ENCODE data around the gene SLC6A7. TPM values are rescaled to one million over a fixed set of nuclear protein-coding genes. Genes with fewer than 3 reads are reported as not detected.
A peak's percentile ranks its signal among the peaks of the same experiment; 100 is the strongest.

Gene SLC6A7
- polyA plus RNA-seq, 1 of the 3 experiments (the other 2 are of a cell fraction): not detected

DNA sequence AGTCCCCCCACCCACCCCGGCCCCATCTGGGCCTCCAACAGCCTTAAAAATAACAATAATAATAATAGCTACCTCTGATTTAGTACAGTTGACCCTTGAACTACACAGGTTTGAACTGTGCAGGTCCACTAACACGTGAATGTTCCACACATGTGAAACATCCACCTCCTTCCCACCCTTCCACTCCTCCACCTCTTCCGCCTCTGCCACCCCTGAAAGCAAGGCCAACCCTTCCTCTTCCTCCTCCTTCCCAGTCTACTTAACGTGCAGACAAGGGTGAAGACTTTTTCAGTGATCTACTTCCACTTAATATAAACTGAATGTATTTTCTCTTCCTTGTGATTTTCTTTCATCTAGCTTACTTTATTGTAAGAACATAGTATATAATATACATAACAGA lies 45.0 kb upstream of the SLC6A7 start:
- Histone ChIP-seq H3K4me3 (ENCODE audit: low read depth in 2 of 2, low read length in 1 of 2) (no peak overlapping the region), H3K27ac (ENCODE audit: low read depth in 2 of 2, low read length in 1 of 2) (peak overlapping the region; percentile 92 to 99), H3K9ac (peak overlapping the region; percentile 73; the same call in 1 of the 2 replicates), H4K20me1 (ENCODE audit: insufficient read depth) (peaks cover 6% of the 10 kb centered on the region; the same call in 1 of the 2 replicates), H3F3A (replicated peaks; ENCODE audit: insufficient read depth) (peaks cover 41% of the 10 kb centered on the region), H3K4me2 (peak overlapping the region; percentile 74; the same call in 1 of the 2 replicates), H3K4me1 (ENCODE audit: control insufficient read depth in 1 of 2, insufficient read depth in 2 of 2, low read depth in 1 of 2, low read length in 1 of 2) (peaks cover 54 to 84% of the 10 kb centered on the region in 2 experiments), H3K9me2 (no peaks in the 10 kb centered on the region), H3K27me3 (ENCODE audit: insufficient read depth) (no peaks in the 10 kb centered on the region), H3K9me3 (no peaks in the 10 kb centered on the region), H3K36me3 (replicated peaks in 1 of 2; ENCODE audit: control insufficient read depth in 1 of 2, insufficient read depth in 2 of 2, low read length in 1 of 2) (peaks cover 0 to 2% of the 10 kb centered on the region in 2 experiments), H3K79me2 (ENCODE audit: insufficient read depth) (peaks cover 73% of the 10 kb centered on the region), H2AFZ (ENCODE audit: low read depth) (no peak overlapping the region)
- CTCF ChIA-PET: interaction anchor here (0.6 to 3.4 kb wide), 7 partner anchors 10 to 670 kb away, joined by 3 to 16 read pairs (median 3); partner anchors contain the start of gene PDGFRB
- DNase-seq: no peak
- no peak for TF ChIP-seq MEF2A (IDR thresholded peaks at IDR 0.05; ENCODE audit: borderline replicate concordance, low read depth)
- TF ChIP-seq FOXJ3 (CRISPR knock-in tag; IDR thresholded peaks at IDR 0.05): no peak
- TF ChIP-seq CHD2 (IDR thresholded peaks at IDR 0.05; ENCODE audit: low read length, partially characterized antibody): no peak
- TF ChIP-seq, protein P1, sequence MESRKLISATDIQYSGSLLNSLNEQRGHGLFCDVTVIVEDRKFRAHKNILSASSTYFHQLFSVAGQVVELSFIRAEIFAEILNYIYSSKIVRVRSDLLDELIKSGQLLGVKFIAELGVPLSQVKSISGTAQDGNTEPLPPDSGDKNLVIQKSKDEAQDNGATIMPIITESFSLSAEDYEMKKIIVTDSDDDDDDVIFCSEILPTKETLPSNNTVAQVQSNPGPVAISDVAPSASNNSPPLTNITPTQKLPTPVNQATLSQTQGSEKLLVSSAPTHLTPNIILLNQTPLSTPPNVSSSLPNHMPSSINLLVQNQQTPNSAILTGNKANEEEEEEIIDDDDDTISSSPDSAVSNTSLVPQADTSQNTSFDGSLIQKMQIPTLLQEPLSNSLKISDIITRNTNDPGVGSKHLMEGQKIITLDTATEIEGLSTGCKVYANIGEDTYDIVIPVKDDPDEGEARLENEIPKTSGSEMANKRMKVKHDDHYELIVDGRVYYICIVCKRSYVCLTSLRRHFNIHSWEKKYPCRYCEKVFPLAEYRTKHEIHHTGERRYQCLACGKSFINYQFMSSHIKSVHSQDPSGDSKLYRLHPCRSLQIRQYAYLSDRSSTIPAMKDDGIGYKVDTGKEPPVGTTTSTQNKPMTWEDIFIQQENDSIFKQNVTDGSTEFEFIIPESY (IDR thresholded peaks at IDR 0.05; ENCODE audit: borderline replicate concordance, low read depth): no peak
- TF ChIP-seq SIN3A (IDR thresholded peaks at IDR 0.05; ENCODE audit: borderline replicate concordance, low read depth, low read length): no peak
- no peak for TF ChIP-seq RAD21 (IDR thresholded peaks at IDR 0.05; ENCODE audit: low read length)
- no peak for TF ChIP-seq RXRA (IDR thresholded peaks at IDR 0.05; ENCODE audit: borderline replicate concordance, low read depth)
- no peak for TF ChIP-seq GABPA (IDR thresholded peaks at IDR 0.05; ENCODE audit: low read depth)
- no peak for TF ChIP-seq TEAD4 (IDR thresholded peaks at IDR 0.05; ENCODE audit: borderline replicate concordance, insufficient read depth)
- no peak for TF ChIP-seq GATA2 (CRISPR knock-in tag; IDR thresholded peaks at IDR 0.05)
- TF ChIP-seq NFIC (IDR thresholded peaks at IDR 0.05; ENCODE audit: borderline replicate concordance): no peak
- TF ChIP-seq, protein P2, sequence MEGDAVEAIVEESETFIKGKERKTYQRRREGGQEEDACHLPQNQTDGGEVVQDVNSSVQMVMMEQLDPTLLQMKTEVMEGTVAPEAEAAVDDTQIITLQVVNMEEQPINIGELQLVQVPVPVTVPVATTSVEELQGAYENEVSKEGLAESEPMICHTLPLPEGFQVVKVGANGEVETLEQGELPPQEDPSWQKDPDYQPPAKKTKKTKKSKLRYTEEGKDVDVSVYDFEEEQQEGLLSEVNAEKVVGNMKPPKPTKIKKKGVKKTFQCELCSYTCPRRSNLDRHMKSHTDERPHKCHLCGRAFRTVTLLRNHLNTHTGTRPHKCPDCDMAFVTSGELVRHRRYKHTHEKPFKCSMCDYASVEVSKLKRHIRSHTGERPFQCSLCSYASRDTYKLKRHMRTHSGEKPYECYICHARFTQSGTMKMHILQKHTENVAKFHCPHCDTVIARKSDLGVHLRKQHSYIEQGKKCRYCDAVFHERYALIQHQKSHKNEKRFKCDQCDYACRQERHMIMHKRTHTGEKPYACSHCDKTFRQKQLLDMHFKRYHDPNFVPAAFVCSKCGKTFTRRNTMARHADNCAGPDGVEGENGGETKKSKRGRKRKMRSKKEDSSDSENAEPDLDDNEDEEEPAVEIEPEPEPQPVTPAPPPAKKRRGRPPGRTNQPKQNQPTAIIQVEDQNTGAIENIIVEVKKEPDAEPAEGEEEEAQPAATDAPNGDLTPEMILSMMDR (IDR thresholded peaks at IDR 0.05): no peak
- TF ChIP-seq NRF1 (IDR thresholded peaks at IDR 0.05; ENCODE audit: low read depth, low read length): no peak
- no peak for TF ChIP-seq TAF1 (IDR thresholded peaks at IDR 0.05; ENCODE audit: borderline replicate concordance, low read depth, low read length)
- TF ChIP-seq, protein P3, sequence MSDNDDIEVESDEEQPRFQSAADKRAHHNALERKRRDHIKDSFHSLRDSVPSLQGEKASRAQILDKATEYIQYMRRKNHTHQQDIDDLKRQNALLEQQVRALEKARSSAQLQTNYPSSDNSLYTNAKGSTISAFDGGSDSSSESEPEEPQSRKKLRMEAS (IDR thresholded peaks at IDR 0.05; ENCODE audit: low read depth): no peak
- no peak for TF ChIP-seq FOXM1 (IDR thresholded peaks at IDR 0.05; ENCODE audit: low read depth)
- no peak for TF ChIP-seq TCF12 (IDR thresholded peaks at IDR 0.05)
- no peak for TF ChIP-seq YY1 (IDR thresholded peaks at IDR 0.05; ENCODE audit: low read depth)
- TF ChIP-seq, protein P4, sequence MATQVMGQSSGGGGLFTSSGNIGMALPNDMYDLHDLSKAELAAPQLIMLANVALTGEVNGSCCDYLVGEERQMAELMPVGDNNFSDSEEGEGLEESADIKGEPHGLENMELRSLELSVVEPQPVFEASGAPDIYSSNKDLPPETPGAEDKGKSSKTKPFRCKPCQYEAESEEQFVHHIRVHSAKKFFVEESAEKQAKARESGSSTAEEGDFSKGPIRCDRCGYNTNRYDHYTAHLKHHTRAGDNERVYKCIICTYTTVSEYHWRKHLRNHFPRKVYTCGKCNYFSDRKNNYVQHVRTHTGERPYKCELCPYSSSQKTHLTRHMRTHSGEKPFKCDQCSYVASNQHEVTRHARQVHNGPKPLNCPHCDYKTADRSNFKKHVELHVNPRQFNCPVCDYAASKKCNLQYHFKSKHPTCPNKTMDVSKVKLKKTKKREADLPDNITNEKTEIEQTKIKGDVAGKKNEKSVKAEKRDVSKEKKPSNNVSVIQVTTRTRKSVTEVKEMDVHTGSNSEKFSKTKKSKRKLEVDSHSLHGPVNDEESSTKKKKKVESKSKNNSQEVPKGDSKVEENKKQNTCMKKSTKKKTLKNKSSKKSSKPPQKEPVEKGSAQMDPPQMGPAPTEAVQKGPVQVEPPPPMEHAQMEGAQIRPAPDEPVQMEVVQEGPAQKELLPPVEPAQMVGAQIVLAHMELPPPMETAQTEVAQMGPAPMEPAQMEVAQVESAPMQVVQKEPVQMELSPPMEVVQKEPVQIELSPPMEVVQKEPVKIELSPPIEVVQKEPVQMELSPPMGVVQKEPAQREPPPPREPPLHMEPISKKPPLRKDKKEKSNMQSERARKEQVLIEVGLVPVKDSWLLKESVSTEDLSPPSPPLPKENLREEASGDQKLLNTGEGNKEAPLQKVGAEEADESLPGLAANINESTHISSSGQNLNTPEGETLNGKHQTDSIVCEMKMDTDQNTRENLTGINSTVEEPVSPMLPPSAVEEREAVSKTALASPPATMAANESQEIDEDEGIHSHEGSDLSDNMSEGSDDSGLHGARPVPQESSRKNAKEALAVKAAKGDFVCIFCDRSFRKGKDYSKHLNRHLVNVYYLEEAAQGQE (IDR thresholded peaks at IDR 0.05; ENCODE audit: low read depth, low read length): no peak
- no peak for TF ChIP-seq EZH2phosphoT487 (IDR thresholded peaks at IDR 0.05; ENCODE audit: borderline replicate concordance, low read depth)
- POLR2A ChIA-PET: interaction anchor here (2.3 kb wide), 1 partner anchor 8 kb away, joined by 10 read pairs; no protein-coding TSS in a partner anchor
- 49% methylated on average over 4 of the region's 4 CpGs for WGBS (ENCODE audit: low lambda C conversion rate)
